GM18873 (cell line): Measurements from ENCODE around the gene DRC1.

Source experiments
- ATAC-seq: cut with Tn5 transposase; IDR thresholded peaks from one replicate; pipeline ENCODE4 v1.9.1; 2021; ENCODE audit warnings: mild to moderate bottlenecking, moderate library complexity, moderate number of reproducible peaks; ENCODE audit not compliant: unreplicated experiment, low FRiP score

DRC1 gene

GRCh38 chr2:26396734-26397298, 4.9 kb upstream of the DRC1 start:
- ATAC-seq = no peak

DNA sequence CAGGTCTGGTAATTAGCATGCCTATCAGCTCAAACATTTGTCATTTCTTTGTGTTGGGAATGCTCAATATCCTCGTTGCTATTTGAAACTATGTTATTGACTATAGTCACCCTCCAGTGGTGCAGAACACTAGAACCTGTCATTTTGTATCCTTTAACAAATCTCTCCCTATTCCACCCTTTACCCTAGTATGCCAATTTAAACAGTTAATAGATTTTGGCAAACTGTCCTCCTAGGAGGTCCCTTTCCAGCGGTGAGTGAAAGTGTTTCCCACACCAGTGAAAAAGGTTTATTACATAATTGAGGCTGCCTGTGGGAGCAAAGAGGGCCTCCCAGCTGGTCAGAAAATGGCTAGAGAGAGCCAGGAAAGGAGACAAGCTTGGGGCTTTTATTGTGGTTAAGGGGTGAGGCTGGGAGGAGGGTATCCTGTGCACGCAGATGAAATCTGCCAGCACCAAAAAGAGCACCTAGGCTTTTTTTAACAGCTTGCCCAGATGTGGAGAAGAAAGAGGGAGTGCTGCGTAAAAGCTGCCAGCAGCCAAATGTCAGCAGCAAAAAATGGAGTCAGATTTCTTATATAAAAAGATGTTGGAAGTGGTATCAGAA, 1.8 kb upstream of the DRC1 start:
- ATAC-seq = no peak

DNA sequence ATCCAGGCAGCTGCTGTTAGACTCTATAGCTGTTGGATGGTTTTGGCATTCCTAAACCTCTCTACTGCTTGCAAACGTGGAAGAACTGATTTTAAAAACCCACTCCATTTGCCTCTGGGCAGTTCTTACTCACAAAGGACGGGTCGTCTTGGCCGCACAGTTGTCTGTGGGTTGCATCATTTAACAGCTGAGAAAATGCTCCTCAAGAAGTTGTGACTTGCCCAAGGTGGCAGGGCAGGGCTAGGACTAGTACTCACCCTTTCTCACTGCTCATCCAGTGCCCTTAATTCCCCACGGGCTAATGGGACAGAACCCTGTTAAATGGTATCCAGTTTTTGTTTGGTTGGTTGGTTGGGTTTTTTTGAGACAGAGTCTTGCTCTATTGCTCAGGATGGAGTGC, 997 bp upstream of the DRC1 start:
- no peak for ATAC-seq

GRCh38 chr2:26407526-26407925, 5.8 kb downstream of the DRC1 start:
- no peak for ATAC-seq

DNA sequence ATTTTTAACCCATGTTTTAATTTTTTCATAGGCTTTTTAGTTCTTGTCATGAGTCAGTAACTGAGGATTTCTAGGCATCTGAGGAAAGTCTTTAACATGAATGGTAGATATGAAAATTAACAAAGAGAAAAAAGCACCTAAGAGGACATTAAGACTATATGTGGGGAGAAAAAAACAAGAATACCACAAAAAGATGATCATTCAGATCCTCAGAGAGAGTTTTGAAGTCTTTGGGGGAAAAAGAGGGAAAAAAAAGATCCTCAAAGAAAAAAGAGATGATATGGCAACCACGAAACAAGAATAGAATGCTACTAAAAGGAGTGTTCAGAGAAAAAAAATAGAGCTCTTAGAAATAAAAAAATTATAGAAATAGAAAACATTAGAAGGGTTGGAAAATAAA, 8.1 kb downstream of the DRC1 start:
- no peak for ATAC-seq

DNA sequence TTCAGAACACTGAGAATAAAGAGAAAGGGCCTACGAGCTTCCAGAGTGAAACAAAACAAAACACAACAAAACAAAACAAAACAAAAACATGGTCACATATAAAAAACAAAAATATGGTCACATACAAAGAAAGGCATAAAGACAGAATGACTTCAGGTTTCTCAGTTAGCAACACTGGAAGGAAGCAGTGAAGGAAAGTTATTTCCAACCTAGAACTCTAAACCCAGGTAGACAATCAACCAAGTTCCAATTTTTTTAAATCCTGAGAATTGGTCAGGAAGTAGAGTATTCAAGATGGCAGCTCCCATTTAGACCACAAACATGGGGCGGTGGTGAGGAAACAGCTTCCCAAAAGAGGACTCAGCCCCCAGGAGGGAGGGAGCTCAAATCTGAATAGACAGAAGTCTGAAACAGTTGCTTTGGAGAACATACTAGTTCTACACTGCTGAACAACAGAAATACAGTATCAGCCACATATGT, 9.1 kb downstream of the DRC1 start:
- ATAC-seq = no peak

GRCh38 chr2:26411419-26411818, 9.7 kb downstream of the DRC1 start:
- ATAC-seq = no peak

GRCh38 chr2:26412091-26412673, 10.5 kb downstream of the DRC1 start:
- ATAC-seq = no peak

DNA sequence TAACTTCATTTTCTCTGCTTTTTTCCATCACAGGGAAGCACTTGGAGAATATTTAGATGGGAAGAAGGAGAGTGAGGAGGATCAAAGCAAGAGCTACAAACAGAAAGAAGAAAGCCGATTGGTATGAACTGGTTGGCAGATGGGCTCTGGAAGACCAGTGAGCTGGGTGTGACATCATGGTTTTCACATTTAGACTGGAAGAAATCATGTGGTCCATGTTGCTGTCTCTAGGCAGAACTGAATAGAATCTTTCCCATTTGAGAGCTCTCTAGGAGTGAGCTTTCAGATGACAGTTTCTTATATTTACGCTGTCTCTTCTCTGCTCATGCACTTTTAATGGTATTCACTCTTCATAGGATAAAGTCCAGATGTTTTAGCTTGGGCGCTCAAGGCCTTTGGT, 12.6 kb downstream of the DRC1 start:
- no peak for ATAC-seq

DNA sequence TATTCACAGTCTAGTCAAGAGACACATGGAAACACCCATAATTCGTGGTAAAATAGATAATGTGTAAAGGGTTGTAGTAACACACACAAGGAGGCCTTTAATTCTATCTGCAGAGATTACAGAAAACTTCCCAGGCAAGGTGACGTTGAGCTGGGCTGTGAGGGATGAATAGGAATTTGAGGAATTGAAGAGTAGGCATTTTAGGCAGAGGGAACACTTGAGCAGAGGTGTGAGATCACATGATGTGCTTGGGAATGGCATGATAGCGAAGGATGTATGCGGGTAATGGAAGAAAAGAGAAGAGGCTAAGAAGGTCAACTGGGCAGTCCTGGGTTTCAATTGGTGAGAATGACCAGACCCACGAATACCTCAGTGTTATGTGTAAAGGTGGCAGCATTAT, 20.2 kb downstream of the DRC1 start:
- no peak for ATAC-seq

- no peak for ATAC-seq
Measured at GRCh38 chr2:26422947-26423629, 21.4 kb downstream of the DRC1 start.

GRCh38 chr2:26423750-26424149, 22.0 kb downstream of the DRC1 start:
- no peak for ATAC-seq

DNA sequence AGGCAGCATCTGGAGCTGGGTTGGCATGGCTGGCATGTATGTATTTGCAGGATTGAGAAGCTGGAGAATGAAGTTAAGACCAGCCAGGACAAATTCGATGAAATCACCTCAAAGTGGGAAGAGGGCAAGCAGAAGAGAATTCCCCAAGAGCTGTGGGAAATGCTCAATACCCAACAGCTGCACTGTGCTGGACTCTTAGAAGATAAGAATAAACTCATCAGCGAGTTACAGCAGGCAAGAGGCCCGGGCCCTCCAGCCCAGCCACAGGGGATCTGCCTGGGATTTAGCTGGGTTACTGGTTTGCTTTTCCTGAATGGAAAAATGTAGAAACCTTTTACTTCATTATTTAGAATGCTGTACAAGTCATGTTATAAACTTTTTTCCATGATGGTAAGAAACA, 22.5 kb downstream of the DRC1 start:
- ATAC-seq = no peak

- no peak for ATAC-seq
Measured at GRCh38 chr2:26428846-26429245, 27.1 kb downstream of the DRC1 start.

GRCh38 chr2:26429779-26430578, 28.3 kb downstream of the DRC1 start:
- ATAC-seq = no peak

GRCh38 chr2:26430826-26431225, 29.1 kb downstream of the DRC1 start:
- ATAC-seq = no peak

GRCh38 chr2:26432363-26432762, 30.6 kb downstream of the DRC1 start:
- no peak for ATAC-seq

DNA sequence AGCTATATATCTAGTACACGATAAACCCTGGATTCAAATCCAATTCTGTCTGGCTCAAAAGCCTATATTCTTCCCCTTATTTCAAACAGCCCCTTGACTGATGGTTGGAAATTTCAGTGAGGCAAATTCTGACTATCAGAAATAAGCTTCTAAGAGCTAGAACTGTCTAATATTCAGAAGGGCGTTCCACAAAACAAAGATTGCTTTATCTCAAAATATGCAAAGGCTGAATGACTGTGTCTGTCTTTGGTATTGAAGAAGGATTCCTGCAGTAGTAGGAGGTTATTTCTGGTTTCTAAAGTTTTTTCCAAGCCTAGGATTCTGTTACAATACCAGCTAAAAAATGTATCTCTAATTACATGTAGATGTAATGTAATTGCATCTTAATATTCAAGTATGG, 31.1 kb downstream of the DRC1 start:
- ATAC-seq = no peak

- ATAC-seq = no peak
Measured at GRCh38 chr2:26435106-26435505, 33.4 kb downstream of the DRC1 start.

DNA sequence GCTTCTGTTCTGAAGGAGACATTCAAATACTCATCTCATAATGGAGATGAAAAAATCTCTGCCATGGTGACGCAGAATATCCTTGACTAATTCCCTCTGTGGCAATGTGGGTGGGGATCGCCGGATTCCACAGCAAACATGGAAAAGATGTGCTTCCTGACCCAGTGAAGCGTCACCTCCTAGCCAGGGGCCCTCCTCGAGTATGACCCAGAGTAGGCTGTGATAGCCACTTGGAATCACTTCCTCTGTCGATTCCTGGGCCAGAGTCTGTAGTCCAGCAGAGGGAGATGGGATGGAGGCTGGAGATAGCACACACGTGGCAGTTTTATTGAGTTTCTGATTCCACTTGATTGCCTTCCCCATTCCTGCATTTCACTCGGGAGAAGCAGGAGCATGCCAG, 36.8 kb downstream of the DRC1 start:
- ATAC-seq = no peak

GRCh38 chr2:26438926-26439325, 37.2 kb downstream of the DRC1 start:
- no peak for ATAC-seq
